Nephron progenitor cell (in vitro differentiated cells): ENCODE measurements around the gene TMEM235.
A peak's percentile ranks its signal among the peaks of the same experiment; 100 is the strongest.
"Not testable (repeated sequence)": the region's sequence is repeated elsewhere in the genome, so short reads cannot be mapped to it uniquely, and the experiment has no call there.

ENCODE experiments used
- DNase-seq: peaks from one replicate; pipeline ENCODE4 v3.0.0; 2021
- H3K27ac Mint-ChIP-seq: 2 replicates; pipeline ENCODE4 v1.8.0; 2021; ENCODE audit warnings: mild to moderate bottlenecking, moderate library complexity, mixed read lengths
- H3K27me3 Mint-ChIP-seq: 2 replicates; pipeline ENCODE4 v1.8.0; 2021; ENCODE audit warnings: mild to moderate bottlenecking, low read depth, mixed read lengths; ENCODE audit not compliant: poor library complexity
- H3K36me3 Mint-ChIP-seq: 2 replicates; pipeline ENCODE4 v1.8.0; 2021; ENCODE audit warnings: low read depth, mixed read lengths
- H3K4me1 Mint-ChIP-seq: 2 replicates; pipeline ENCODE4 v1.8.0; 2021; ENCODE audit warnings: mixed read lengths
- H3K4me3 Mint-ChIP-seq: 2 replicates; pipeline ENCODE4 v1.8.0; 2021; ENCODE audit warnings: mild to moderate bottlenecking, moderate library complexity, mixed read lengths
- H3K9me3 Mint-ChIP-seq: 2 replicates; pipeline ENCODE4 v1.8.0; 2021; ENCODE audit warnings: mild to moderate bottlenecking, moderate library complexity, mixed read lengths
- TF ChIP-seq, protein P1 (sequence below): fragments of 200-600 bp; sonication (generic); IDR thresholded peaks from 2 replicates; pipeline ENCODE4 v1.5.0; 2021; ENCODE audit warnings: antibody characterized with exemption

The TMEM235 gene

GRCh38 chr17:78250891-78251772 is 19.7 kb downstream of the TMEM235 start:
- peaks cover 9% of the 10 kb centered on the region for H3K9me3 Mint-ChIP-seq
- peak; percentile 93 for DNase-seq
- H3K36me3 Mint-ChIP-seq = peaks cover 3% of the 10 kb centered on the region
- peaks cover 63% of the 10 kb centered on the region for H3K4me1 Mint-ChIP-seq
- H3K27ac Mint-ChIP-seq = no peak overlapping the region
- TF ChIP-seq, protein P1, sequence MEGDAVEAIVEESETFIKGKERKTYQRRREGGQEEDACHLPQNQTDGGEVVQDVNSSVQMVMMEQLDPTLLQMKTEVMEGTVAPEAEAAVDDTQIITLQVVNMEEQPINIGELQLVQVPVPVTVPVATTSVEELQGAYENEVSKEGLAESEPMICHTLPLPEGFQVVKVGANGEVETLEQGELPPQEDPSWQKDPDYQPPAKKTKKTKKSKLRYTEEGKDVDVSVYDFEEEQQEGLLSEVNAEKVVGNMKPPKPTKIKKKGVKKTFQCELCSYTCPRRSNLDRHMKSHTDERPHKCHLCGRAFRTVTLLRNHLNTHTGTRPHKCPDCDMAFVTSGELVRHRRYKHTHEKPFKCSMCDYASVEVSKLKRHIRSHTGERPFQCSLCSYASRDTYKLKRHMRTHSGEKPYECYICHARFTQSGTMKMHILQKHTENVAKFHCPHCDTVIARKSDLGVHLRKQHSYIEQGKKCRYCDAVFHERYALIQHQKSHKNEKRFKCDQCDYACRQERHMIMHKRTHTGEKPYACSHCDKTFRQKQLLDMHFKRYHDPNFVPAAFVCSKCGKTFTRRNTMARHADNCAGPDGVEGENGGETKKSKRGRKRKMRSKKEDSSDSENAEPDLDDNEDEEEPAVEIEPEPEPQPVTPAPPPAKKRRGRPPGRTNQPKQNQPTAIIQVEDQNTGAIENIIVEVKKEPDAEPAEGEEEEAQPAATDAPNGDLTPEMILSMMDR = peak; percentile 100
- peaks cover 7% of the 10 kb centered on the region for H3K27me3 Mint-ChIP-seq
- peak overlapping the region; percentile 20 for H3K4me3 Mint-ChIP-seq

DNA sequence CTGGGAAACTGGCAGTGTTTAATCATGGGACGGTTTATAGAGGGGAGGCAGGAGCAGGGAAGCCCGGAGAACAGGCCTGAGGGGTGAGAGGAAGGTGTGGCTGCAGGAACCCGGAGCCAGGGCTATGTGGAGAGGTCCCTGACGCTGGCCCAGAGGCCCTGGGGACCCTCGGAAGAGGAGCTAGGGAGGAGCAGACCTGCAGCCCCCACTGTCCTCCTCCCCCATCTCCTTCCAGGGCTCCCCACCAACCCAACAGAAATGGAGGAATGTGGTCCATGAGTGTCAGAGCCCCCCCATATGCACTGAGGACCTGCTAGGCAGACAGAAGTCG is 20.3 kb downstream of the TMEM235 start:
- H3K4me1 Mint-ChIP-seq = peaks cover 68% of the 10 kb centered on the region
- H3K9me3 Mint-ChIP-seq = peaks cover 7% of the 10 kb centered on the region
- no peak overlapping the region for H3K27ac Mint-ChIP-seq
- no peak for DNase-seq
- TF ChIP-seq, protein P1 = no peak
- peaks cover 2% of the 10 kb centered on the region for H3K36me3 Mint-ChIP-seq
- peaks cover 10% of the 10 kb centered on the region for H3K27me3 Mint-ChIP-seq
- no peak overlapping the region for H3K4me3 Mint-ChIP-seq

- no peak overlapping the region for H3K27ac Mint-ChIP-seq
- TF ChIP-seq, protein P1 = no peak
- H3K27me3 Mint-ChIP-seq = peaks cover 10% of the 10 kb centered on the region
- H3K4me1 Mint-ChIP-seq = peaks cover 68% of the 10 kb centered on the region
- no peak overlapping the region for H3K4me3 Mint-ChIP-seq
- H3K9me3 Mint-ChIP-seq = peaks cover 3% of the 10 kb centered on the region
- DNase-seq = no peak
- H3K36me3 Mint-ChIP-seq = no peaks in the 10 kb centered on the region
Measured at GRCh38 chr17:78252111-78252634, 20.7 kb downstream of the TMEM235 start.

DNA sequence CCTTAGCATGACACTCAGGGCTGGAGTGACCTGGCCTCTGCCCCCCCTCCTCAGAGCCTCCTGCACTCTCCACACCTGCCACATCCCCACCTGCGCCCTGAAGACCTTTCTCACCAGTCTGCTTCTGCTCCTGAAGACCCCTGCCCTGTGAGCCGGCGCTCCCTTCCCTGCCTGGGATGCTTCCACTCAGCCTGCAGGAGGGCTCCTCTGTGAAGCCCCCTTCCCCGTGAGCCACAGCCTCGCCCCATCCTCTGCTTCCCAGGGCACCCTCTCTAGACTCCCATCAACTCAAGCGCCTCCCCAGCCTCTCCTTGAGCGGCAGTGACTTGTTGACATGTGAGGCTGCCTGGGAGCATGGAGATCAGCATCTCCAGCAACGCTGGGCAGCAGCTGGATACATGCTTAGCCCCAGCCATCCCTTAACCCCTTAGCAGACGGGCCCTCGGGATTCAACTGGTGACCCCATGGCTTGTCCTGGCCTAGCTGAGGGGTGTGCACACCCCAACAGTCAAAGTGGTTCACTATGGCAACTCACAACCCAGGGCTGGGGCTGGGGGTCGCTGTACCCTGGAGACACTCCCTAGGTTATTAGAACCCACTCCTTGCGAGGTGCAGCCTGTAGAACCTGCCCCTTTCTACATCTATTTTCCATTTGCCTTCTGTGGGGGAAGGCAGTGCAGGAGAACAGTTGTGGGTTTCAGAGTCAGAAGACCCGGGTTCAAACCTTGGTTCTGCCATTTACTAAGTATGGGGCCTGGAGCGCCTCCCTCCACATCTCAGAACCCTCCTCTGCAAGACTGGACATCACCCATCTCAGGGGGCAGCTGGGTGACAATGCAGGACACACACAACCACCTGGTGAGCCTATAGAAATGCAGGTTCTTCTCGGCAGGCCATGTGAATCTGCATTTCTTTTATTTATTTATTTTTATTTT is 21.5 kb downstream of the TMEM235 start:
- no peak for DNase-seq
- Mint-ChIP-seq H3K36me3 (no peaks in the 10 kb centered on the region), H3K9me3 (no peaks in the 10 kb centered on the region), H3K27me3 (peaks cover 11% of the 10 kb centered on the region), H3K27ac (no peak overlapping the region), H3K4me3 (peak overlapping the region; percentile 76), H3K4me1 (peaks cover 70% of the 10 kb centered on the region)
- TF ChIP-seq, protein P1 = no peak

- Mint-ChIP-seq H3K4me1 (peaks cover 67% of the 10 kb centered on the region), H3K4me3 (peak overlapping the region; percentile 76), H3K27me3 (peaks cover 13% of the 10 kb centered on the region)
- DNase-seq, H3K36me3 Mint-ChIP-seq, H3K27ac Mint-ChIP-seq, H3K9me3 Mint-ChIP-seq: not testable (repeated sequence)
Measured at GRCh38 chr17:78253636-78253945, 22.2 kb downstream of the TMEM235 start.
